Measurements from ENCODE around the gene DENND1B.

DENND1B gene, protein sequence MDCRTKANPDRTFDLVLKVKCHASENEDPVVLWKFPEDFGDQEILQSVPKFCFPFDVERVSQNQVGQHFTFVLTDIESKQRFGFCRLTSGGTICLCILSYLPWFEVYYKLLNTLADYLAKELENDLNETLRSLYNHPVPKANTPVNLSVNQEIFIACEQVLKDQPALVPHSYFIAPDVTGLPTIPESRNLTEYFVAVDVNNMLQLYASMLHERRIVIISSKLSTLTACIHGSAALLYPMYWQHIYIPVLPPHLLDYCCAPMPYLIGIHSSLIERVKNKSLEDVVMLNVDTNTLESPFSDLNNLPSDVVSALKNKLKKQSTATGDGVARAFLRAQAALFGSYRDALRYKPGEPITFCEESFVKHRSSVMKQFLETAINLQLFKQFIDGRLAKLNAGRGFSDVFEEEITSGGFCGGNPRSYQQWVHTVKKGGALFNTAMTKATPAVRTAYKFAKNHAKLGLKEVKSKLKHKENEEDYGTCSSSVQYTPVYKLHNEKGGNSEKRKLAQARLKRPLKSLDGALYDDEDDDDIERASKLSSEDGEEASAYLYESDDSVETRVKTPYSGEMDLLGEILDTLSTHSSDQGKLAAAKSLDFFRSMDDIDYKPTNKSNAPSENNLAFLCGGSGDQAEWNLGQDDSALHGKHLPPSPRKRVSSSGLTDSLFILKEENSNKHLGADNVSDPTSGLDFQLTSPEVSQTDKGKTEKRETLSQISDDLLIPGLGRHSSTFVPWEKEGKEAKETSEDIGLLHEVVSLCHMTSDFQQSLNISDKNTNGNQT

DNA sequence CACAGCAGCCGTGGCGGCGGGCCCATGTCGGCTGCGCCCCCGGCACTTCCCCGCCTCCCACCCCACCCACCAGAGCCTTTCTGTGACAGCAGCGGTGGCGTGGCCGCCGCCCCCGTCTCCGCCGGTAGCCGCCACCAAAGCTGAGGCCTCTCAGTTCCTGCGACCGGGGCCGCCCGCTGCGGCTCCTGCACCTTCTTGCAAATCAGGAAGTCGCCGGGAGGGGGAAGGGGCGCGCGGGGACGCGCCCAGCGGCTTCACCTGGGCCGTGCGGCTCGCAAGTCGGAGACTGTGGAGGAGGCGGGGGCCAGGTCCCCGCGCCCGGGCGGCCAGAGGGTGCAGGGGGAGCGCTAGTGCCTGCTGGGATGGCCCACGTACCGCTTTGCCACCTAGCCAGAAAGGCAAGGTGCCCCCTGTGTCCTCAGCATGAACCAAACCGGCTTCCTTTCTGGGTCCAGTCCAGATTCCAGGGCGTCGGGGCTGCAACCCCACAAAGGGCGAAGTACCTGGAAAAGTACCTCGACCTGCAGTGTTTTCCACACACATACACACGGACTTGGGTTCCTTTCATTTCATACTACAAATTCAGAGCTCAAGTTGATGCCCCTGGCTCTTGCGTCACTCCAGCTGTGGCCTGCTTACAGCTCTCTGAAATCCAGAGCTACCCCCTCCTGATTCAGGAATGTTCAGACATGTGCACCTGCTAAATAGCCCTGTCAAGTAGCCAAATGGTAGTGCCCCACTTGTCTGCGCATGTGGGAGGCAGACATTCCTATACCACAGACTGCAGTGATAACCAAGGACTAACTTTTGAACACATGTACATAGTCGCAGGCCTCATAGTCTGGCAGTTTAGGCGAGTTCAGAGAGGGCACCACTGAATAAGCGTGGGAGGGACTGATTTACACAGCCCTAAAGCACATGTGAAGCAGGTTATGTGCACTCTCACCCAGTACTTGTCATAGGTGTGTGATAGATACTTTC, at the start of gene DENND1B:
Gene DENND1B, minus strand, starts transcription at position 199 of the 981 bp plus-strand sequence. CDS start 325 bp downstream, outside the sequence.
- in situ Hi-C loops (cut with MboI; ENCODE audit: low sequenced_read_pairs, unreplicated experiment): no loop called here
- TF ChIP-seq, protein P1, sequence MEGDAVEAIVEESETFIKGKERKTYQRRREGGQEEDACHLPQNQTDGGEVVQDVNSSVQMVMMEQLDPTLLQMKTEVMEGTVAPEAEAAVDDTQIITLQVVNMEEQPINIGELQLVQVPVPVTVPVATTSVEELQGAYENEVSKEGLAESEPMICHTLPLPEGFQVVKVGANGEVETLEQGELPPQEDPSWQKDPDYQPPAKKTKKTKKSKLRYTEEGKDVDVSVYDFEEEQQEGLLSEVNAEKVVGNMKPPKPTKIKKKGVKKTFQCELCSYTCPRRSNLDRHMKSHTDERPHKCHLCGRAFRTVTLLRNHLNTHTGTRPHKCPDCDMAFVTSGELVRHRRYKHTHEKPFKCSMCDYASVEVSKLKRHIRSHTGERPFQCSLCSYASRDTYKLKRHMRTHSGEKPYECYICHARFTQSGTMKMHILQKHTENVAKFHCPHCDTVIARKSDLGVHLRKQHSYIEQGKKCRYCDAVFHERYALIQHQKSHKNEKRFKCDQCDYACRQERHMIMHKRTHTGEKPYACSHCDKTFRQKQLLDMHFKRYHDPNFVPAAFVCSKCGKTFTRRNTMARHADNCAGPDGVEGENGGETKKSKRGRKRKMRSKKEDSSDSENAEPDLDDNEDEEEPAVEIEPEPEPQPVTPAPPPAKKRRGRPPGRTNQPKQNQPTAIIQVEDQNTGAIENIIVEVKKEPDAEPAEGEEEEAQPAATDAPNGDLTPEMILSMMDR (IDR thresholded peaks at IDR 0.05; ENCODE audit: borderline replicate concordance, control extremely low read depth, extremely low read depth, insufficient read depth, missing control alignments): no peak
- DNase-seq (ENCODE audit: low spot score): peak; percentile 82

DNA sequence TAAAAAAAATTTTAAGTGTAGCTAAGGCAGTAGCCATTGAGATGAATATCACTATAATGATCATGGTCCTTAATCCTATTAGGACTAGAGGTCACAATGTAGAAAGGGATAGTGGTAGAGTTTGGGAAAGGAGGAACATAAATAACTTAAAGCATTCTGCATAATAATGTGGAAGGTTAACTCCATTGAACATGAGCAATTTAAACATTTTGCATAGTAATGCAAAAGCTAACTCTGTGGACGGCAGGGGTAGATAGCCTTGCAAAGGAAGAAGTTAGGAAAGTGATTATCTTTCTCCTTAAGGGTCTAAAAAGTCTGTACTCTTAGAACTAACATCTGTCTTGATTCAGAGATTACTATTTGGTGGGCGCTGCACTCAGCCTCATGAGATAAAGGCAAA, 39.0 kb upstream of the DENND1B start:
- in situ Hi-C loops (cut with MboI; ENCODE audit: low sequenced_read_pairs, unreplicated experiment): no loop called here
- TF ChIP-seq, protein P1 (IDR thresholded peaks at IDR 0.05; ENCODE audit: borderline replicate concordance, control extremely low read depth, extremely low read depth, insufficient read depth, missing control alignments): no peak
- no peak for DNase-seq (ENCODE audit: low spot score)

DNA sequence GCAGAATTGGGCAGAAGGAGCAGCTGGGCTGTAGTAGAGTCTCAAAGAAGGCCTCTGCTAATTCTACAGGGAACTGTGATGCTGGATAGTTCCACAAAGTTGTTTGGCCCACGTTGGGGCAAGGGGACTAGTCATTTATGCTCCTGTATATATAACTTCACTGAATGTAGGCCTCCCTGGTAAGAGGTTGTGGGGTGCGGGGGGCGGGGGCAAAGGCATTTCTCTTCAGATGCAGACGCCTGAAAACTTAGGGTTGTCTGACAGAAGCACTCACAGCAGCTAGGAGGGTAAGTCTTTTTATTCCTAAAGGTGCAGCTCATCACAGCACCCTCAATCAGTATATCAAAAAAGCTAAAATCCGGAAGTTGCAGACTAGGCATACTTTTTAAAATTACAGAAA, 38.5 kb upstream of the DENND1B start:
- no peak for DNase-seq (ENCODE audit: low spot score)
- in situ Hi-C loops (cut with MboI; ENCODE audit: low sequenced_read_pairs, unreplicated experiment): no loop called here
- TF ChIP-seq, protein P1 (IDR thresholded peaks at IDR 0.05; ENCODE audit: borderline replicate concordance, control extremely low read depth, extremely low read depth, insufficient read depth, missing control alignments): no peak

DNA sequence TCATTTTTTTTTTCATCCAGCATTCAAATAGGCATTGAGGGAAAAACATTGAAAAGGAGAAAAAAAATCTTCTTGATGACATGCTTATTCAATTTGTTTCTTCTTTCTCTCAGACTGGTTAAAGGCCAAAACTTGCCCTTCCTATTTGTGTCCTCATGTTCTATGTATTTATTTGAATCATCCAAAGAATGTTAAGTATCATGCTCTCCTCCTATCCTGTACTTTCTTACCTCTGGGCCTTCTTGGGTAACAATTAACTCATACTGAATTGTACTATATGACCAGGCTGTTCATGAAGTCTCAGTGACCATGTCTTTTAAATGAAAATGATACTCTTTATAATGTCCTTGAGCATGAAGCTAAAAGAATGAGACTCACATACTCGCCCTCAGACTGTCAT, 36.5 kb upstream of the DENND1B start:
- in situ Hi-C loops (cut with MboI; ENCODE audit: low sequenced_read_pairs, unreplicated experiment): no loop called here
- DNase-seq (ENCODE audit: low spot score): no peak
- TF ChIP-seq, protein P1 (IDR thresholded peaks at IDR 0.05; ENCODE audit: borderline replicate concordance, control extremely low read depth, extremely low read depth, insufficient read depth, missing control alignments): no peak

DNA sequence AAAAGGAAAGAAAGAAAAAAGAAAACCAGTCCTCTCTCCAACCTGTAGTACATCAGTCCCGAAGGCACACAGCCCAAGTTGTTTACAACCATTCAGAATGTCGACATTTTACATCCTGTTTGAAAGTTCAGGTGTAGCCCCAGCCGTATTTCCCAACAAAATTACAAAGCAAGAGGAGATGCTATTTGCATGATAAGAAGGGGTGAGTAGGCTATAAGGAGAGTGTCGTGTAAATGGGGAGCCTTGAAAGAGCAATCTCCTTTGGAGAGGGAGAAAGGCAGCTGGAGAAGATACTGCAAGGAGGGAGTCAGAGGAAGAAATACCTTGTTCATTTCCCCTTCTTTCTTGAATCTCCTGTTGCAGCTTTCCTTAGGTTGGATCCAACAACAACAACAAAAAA, 35.5 kb upstream of the DENND1B start:
- in situ Hi-C loops (cut with MboI; ENCODE audit: low sequenced_read_pairs, unreplicated experiment): no loop called here

More for the DNA sequence above, 35.5 kb upstream of the DENND1B start:
- no peak for DNase-seq (ENCODE audit: low spot score)
- TF ChIP-seq, protein P1 (IDR thresholded peaks at IDR 0.05; ENCODE audit: borderline replicate concordance, control extremely low read depth, extremely low read depth, insufficient read depth, missing control alignments): no peak

All from GM13976 (cell line).